ENCODE measurements around the gene POLE2.

Gene POLE2

GRCh38 chr14:49594347-49595091, 93.5 kb downstream of the POLE2 start:
- TF ChIP-seq CTCF (IDR thresholded peaks at IDR 0.05; ENCODE audit: control insufficient read depth, extremely low read depth, insufficient read depth): no peak
- H3K4me3 ChIP-seq (ENCODE audit: low read depth, low read length): 0 out of 2 replicates have a peak overlapping the region, but pooled peaks have one; percentile 5
- DNase-seq (ENCODE audit: low read depth): peak; percentile 92

Data from LNCaP clone FGC (cell line).